ENCODE results near the gene APOA5.
"Not testable (repeated sequence)": the region's sequence is repeated elsewhere in the genome, so short reads cannot be mapped to it uniquely, and the experiment has no call there.

Gene APOA5

GRCh38 chr11:116811194-116811593 is 19.5 kb upstream of the APOA5 start:
- WGBS, 2 experiments (ENCODE audit: insufficient coverage in 2 of 2), result 80 to 94% methylated on average over 3 of the region's 3 CpGs
- H3K4me1 ChIP-seq (ENCODE audit: control insufficient read depth, insufficient read depth, low read length, poor library complexity, severe bottlenecking), result no peaks in the 10 kb centered on the region
- H3K9me3 ChIP-seq (ENCODE audit: control insufficient read depth, low read length), result no peaks in the 10 kb centered on the region
- no peak overlapping the region for H3K4me3 ChIP-seq (ENCODE audit: extremely low read depth, insufficient read depth, low read length, poor library complexity, severe bottlenecking)
- no peak overlapping the region for H3K27ac ChIP-seq (ENCODE audit: low read depth, low read length, severe bottlenecking)
- no peaks in the 10 kb centered on the region for H3K36me3 ChIP-seq (ENCODE audit: control insufficient read depth, insufficient read depth, low read length)

GRCh38 chr11:116808262-116809175 is 16.8 kb upstream of the APOA5 start:
- no peaks in the 10 kb centered on the region for H3K4me1 ChIP-seq (ENCODE audit: control insufficient read depth, insufficient read depth, low read length, poor library complexity, severe bottlenecking)
- no peaks in the 10 kb centered on the region for H3K9me3 ChIP-seq (ENCODE audit: control insufficient read depth, low read length)
- H3K4me3 ChIP-seq (ENCODE audit: extremely low read depth, insufficient read depth, low read length, poor library complexity, severe bottlenecking), result no peak overlapping the region
- no peaks in the 10 kb centered on the region for H3K36me3 ChIP-seq (ENCODE audit: control insufficient read depth, insufficient read depth, low read length)
- WGBS, 2 experiments (ENCODE audit: insufficient coverage in 2 of 2), result 76 to 83% methylated on average over 9 of the region's 14 CpGs
- H3K27ac ChIP-seq (ENCODE audit: low read depth, low read length, severe bottlenecking), result no peak overlapping the region

- no peaks in the 10 kb centered on the region for H3K36me3 ChIP-seq (ENCODE audit: control insufficient read depth, insufficient read depth, low read length)
- H3K4me1 ChIP-seq (ENCODE audit: control insufficient read depth, insufficient read depth, low read length, poor library complexity, severe bottlenecking), result no peaks in the 10 kb centered on the region
- 84 to 88% methylated on average over 4 to 5 of the region's 6 CpGs for WGBS, 2 experiments (ENCODE audit: insufficient coverage in 2 of 2)
- no peak overlapping the region for H3K27ac ChIP-seq (ENCODE audit: low read depth, low read length, severe bottlenecking)
- H3K9me3 ChIP-seq (ENCODE audit: control insufficient read depth, low read length), result no peaks in the 10 kb centered on the region
- H3K4me3 ChIP-seq (ENCODE audit: extremely low read depth, insufficient read depth, low read length, poor library complexity, severe bottlenecking), result no peak overlapping the region
Observed at GRCh38 chr11:116807601-116808261, 16.1 kb upstream of the APOA5 start.

- WGBS, 2 experiments (ENCODE audit: insufficient coverage in 2 of 2), result 83 to 100% methylated on average over 2 to 3 of the region's 3 CpGs
- H3K4me1 ChIP-seq (ENCODE audit: control insufficient read depth, insufficient read depth, low read length, poor library complexity, severe bottlenecking), result no peaks in the 10 kb centered on the region
- no peak overlapping the region for H3K27ac ChIP-seq (ENCODE audit: low read depth, low read length, severe bottlenecking)
Observed at GRCh38 chr11:116804001-116804400, 12.3 kb upstream of the APOA5 start.

GRCh38 chr11:116801662-116802061 is 10.0 kb upstream of the APOA5 start:
- H3K4me1 ChIP-seq (ENCODE audit: control insufficient read depth, insufficient read depth, low read length, poor library complexity, severe bottlenecking); H3K36me3 ChIP-seq (ENCODE audit: control insufficient read depth, insufficient read depth, low read length); H3K4me3 ChIP-seq (ENCODE audit: extremely low read depth, insufficient read depth, low read length, poor library complexity, severe bottlenecking); H3K9me3 ChIP-seq (ENCODE audit: control insufficient read depth, low read length); H3K27ac ChIP-seq (ENCODE audit: low read depth, low read length, severe bottlenecking): not testable (repeated sequence)

More at GRCh38 chr11:116804001-116804400, 12.3 kb upstream of the APOA5 start:
- H3K9me3 ChIP-seq (ENCODE audit: control insufficient read depth, low read length), result no peaks in the 10 kb centered on the region
- no peaks in the 10 kb centered on the region for H3K36me3 ChIP-seq (ENCODE audit: control insufficient read depth, insufficient read depth, low read length)
- H3K4me3 ChIP-seq (ENCODE audit: extremely low read depth, insufficient read depth, low read length, poor library complexity, severe bottlenecking), result no peak overlapping the region

- H3K36me3 ChIP-seq (ENCODE audit: control insufficient read depth, insufficient read depth, low read length), result no peaks in the 10 kb centered on the region
- H3K9me3 ChIP-seq (ENCODE audit: control insufficient read depth, low read length), result no peaks in the 10 kb centered on the region
- WGBS, 2 experiments (ENCODE audit: insufficient coverage in 2 of 2), result 92 to 100% methylated on average over 2 of the region's 2 CpGs
- H3K27ac ChIP-seq (ENCODE audit: low read depth, low read length, severe bottlenecking), result no peak overlapping the region
- H3K4me1 ChIP-seq (ENCODE audit: control insufficient read depth, insufficient read depth, low read length, poor library complexity, severe bottlenecking), result no peaks in the 10 kb centered on the region
- H3K4me3 ChIP-seq (ENCODE audit: extremely low read depth, insufficient read depth, low read length, poor library complexity, severe bottlenecking), result no peak overlapping the region
Observed at GRCh38 chr11:116800610-116801009, 8.9 kb upstream of the APOA5 start.

GRCh38 chr11:116798368-116798767 is 6.7 kb upstream of the APOA5 start:
- no peak overlapping the region for H3K4me3 ChIP-seq (ENCODE audit: extremely low read depth, insufficient read depth, low read length, poor library complexity, severe bottlenecking)
- WGBS, 2 experiments (ENCODE audit: insufficient coverage in 2 of 2), result 90 to 93% methylated on average over 4 to 5 of the region's 5 CpGs
- no peaks in the 10 kb centered on the region for H3K9me3 ChIP-seq (ENCODE audit: control insufficient read depth, low read length)
- no peak overlapping the region for H3K27ac ChIP-seq (ENCODE audit: low read depth, low read length, severe bottlenecking)
- no peaks in the 10 kb centered on the region for H3K4me1 ChIP-seq (ENCODE audit: control insufficient read depth, insufficient read depth, low read length, poor library complexity, severe bottlenecking)
- no peaks in the 10 kb centered on the region for H3K36me3 ChIP-seq (ENCODE audit: control insufficient read depth, insufficient read depth, low read length)

- WGBS, 2 experiments (ENCODE audit: insufficient coverage in 2 of 2), result 80 to 100% methylated on average over 1 to 4 of the region's 5 CpGs
- no peaks in the 10 kb centered on the region for H3K4me1 ChIP-seq (ENCODE audit: control insufficient read depth, insufficient read depth, low read length, poor library complexity, severe bottlenecking)
- no peak overlapping the region for H3K27ac ChIP-seq (ENCODE audit: low read depth, low read length, severe bottlenecking)
- no peaks in the 10 kb centered on the region for H3K9me3 ChIP-seq (ENCODE audit: control insufficient read depth, low read length)
- H3K36me3 ChIP-seq (ENCODE audit: control insufficient read depth, insufficient read depth, low read length), result no peaks in the 10 kb centered on the region
- no peak overlapping the region for H3K4me3 ChIP-seq (ENCODE audit: extremely low read depth, insufficient read depth, low read length, poor library complexity, severe bottlenecking)
Observed at GRCh38 chr11:116797816-116798215, 6.1 kb upstream of the APOA5 start.

GRCh38 chr11:116796548-116796947 is 4.9 kb upstream of the APOA5 start:
- WGBS, 2 experiments (ENCODE audit: insufficient coverage in 2 of 2), result no CpG with 5 or more reads among the region's 1 CpG
- no peak overlapping the region for H3K4me3 ChIP-seq (ENCODE audit: extremely low read depth, insufficient read depth, low read length, poor library complexity, severe bottlenecking)
- H3K9me3 ChIP-seq (ENCODE audit: control insufficient read depth, low read length), result no peaks in the 10 kb centered on the region
- H3K27ac ChIP-seq (ENCODE audit: low read depth, low read length, severe bottlenecking), result no peak overlapping the region
- H3K36me3 ChIP-seq (ENCODE audit: control insufficient read depth, insufficient read depth, low read length), result no peaks in the 10 kb centered on the region
- no peaks in the 10 kb centered on the region for H3K4me1 ChIP-seq (ENCODE audit: control insufficient read depth, insufficient read depth, low read length, poor library complexity, severe bottlenecking)

GRCh38 chr11:116794851-116795250 is 3.2 kb upstream of the APOA5 start:
- H3K4me1 ChIP-seq (ENCODE audit: control insufficient read depth, insufficient read depth, low read length, poor library complexity, severe bottlenecking), result no peaks in the 10 kb centered on the region
- no peaks in the 10 kb centered on the region for H3K36me3 ChIP-seq (ENCODE audit: control insufficient read depth, insufficient read depth, low read length)
- H3K27ac ChIP-seq (ENCODE audit: low read depth, low read length, severe bottlenecking), result no peak overlapping the region
- H3K4me3 ChIP-seq (ENCODE audit: extremely low read depth, insufficient read depth, low read length, poor library complexity, severe bottlenecking), result no peak overlapping the region
- no peaks in the 10 kb centered on the region for H3K9me3 ChIP-seq (ENCODE audit: control insufficient read depth, low read length)
- 75 to 96% methylated on average over 2 of the region's 2 CpGs for WGBS, 2 experiments (ENCODE audit: insufficient coverage in 2 of 2)

- Histone ChIP-seq H3K9me3 (ENCODE audit: control insufficient read depth, low read length) (no peaks in the 10 kb centered on the region), H3K36me3 (ENCODE audit: control insufficient read depth, insufficient read depth, low read length) (no peaks in the 10 kb centered on the region), H3K4me1 (ENCODE audit: control insufficient read depth, insufficient read depth, low read length, poor library complexity, severe bottlenecking) (no peaks in the 10 kb centered on the region), H3K4me3 (ENCODE audit: extremely low read depth, insufficient read depth, low read length, poor library complexity, severe bottlenecking) (no peak overlapping the region), H3K27ac (ENCODE audit: low read depth, low read length, severe bottlenecking) (no peak overlapping the region)
- WGBS, 2 experiments (ENCODE audit: insufficient coverage in 2 of 2), result 100% methylated on average over 1 of the region's 1 CpG
Observed at GRCh38 chr11:116793772-116794097, 2.1 kb upstream of the APOA5 start.
